ENCODE data around the gene YES1.
"Not testable (repeated sequence)": the region's sequence is repeated elsewhere in the genome, so short reads cannot be mapped to it uniquely, and the experiment has no call there.

The YES1 gene

GRCh38 chr18:778194-778927, 33.7 kb downstream of the YES1 start:
- DNase-seq = no peak

- DNase-seq = no peak
Measured at GRCh38 chr18:777021-777420, 35.0 kb downstream of the YES1 start.

GRCh38 chr18:776044-776443, 36.0 kb downstream of the YES1 start:
- not testable (repeated sequence) for DNase-seq

- DNase-seq = no peak
Measured at GRCh38 chr18:774811-775210, 37.2 kb downstream of the YES1 start.

- DNase-seq = no peak
Measured at GRCh38 chr18:773980-774624, 37.9 kb downstream of the YES1 start.

GRCh38 chr18:770583-770961, 41.5 kb downstream of the YES1 start:
- DNase-seq = no peak

- DNase-seq = no peak
Measured at GRCh38 chr18:767961-768360, 44.1 kb downstream of the YES1 start.

GRCh38 chr18:767084-767882, 44.8 kb downstream of the YES1 start:
- no peak for DNase-seq

GRCh38 chr18:766550-766860, 45.5 kb downstream of the YES1 start:
- DNase-seq = no peak

- DNase-seq = no peak
Measured at GRCh38 chr18:765764-766549, 46.1 kb downstream of the YES1 start.

GRCh38 chr18:759864-760263, 52.2 kb downstream of the YES1 start:
- not testable (repeated sequence) for DNase-seq

GRCh38 chr18:755506-755905, 56.5 kb downstream of the YES1 start:
- no peak for DNase-seq

GRCh38 chr18:754656-755055, 57.4 kb downstream of the YES1 start:
- no peak for DNase-seq

- DNase-seq = no peak
Measured at GRCh38 chr18:750456-750855, 61.6 kb downstream of the YES1 start.

GRCh38 chr18:744832-745597, 67.0 kb downstream of the YES1 start:
- DNase-seq = no peak

- DNase-seq = peak; percentile 27 to 60
Measured at GRCh38 chr18:741931-742512, 70.0 kb downstream of the YES1 start.

GRCh38 chr18:732371-732770, 79.7 kb downstream of the YES1 start:
- DNase-seq = no peak

GRCh38 chr18:731185-731584, 80.9 kb downstream of the YES1 start:
- no peak for DNase-seq

GRCh38 chr18:730692-731091, 81.3 kb downstream of the YES1 start:
- no peak for DNase-seq

GRCh38 chr18:730120-730519, 81.9 kb downstream of the YES1 start:
- DNase-seq = peak in 1 of 2 donors; percentile 12

- DNase-seq = peak; percentile 36 to 44
Measured at GRCh38 chr18:725646-726045, 86.4 kb downstream of the YES1 start.

GRCh38 chr18:723541-724080, 88.4 kb downstream of the YES1 start:
- DNase-seq = no peak
